IMR-90 (cell line): ENCODE measurements around the gene SRGAP3. TPM values are rescaled to one million over a fixed set of nuclear protein-coding genes. Genes with fewer than 3 reads are reported as not detected.

ENCODE experiments used
- ATAC-seq: fragments of 200-7000 bp; cut with Tn5 transposase; 2 replicates; pipeline ENCODE4 v1.9.1; 2020; ENCODE audit warnings: low read depth, mild to moderate bottlenecking, moderate library complexity
- BruUV-seq: library from RNA; stranded (reverse); fragments of 400-500 nt; replicated peaks from 2 replicates; lab custom pipeline; 2021; lab: Mats Ljungman, UMichigan
- CTCF ChIA-PET: fragments of 300-600 bp; formaldehyde crosslinking; extraction: SDS; loops from one replicate; lab custom pipeline; 2021; ENCODE audit warnings: antibody characterized with exemption; lab: Yijun Ruan, JAX
- POLR2A ChIA-PET: fragments of 300-600 bp; sonication (Branson Sonifier 250); formaldehyde crosslinking; loops from one replicate; lab custom pipeline; 2022; ENCODE audit warnings: antibody characterized with exemption; ENCODE audit not compliant: unreplicated experiment; lab: Charles Lee
- DNase-seq: peaks from one replicate; pipeline ENCODE4 v3.0.0; 2013
- H2AFZ ChIP-seq: replicated peaks from 2 replicates; pipeline ENCODE3; 2013; ENCODE audit warnings: low read length, mild to moderate bottlenecking; ENCODE audit not compliant: poor library complexity
- H2AK5ac ChIP-seq: 2 replicates; pipeline ENCODE4 v1.6.1; 2013; ENCODE audit warnings: low read depth, low read length, inconsistent platforms
- H2AK9ac ChIP-seq: replicated peaks from 2 replicates; pipeline ENCODE3; 2013; ENCODE audit warnings: mild to moderate bottlenecking, low read depth, low read length, moderate library complexity; ENCODE audit not compliant: poor library complexity
- H2BK120ac ChIP-seq: 2 replicates; pipeline ENCODE4 v1.6.1; 2013; ENCODE audit warnings: low read depth, low read length, inconsistent platforms
- H2BK15ac ChIP-seq: 3 replicates; pipeline ENCODE4 v1.6.1; 2013; ENCODE audit warnings: low read depth, low read length, inconsistent platforms
- H2BK20ac ChIP-seq: 2 replicates; pipeline ENCODE4 v1.6.1; 2013; ENCODE audit warnings: low read depth, mild to moderate bottlenecking, inconsistent platforms, low read length, moderate library complexity
- H2BK5ac ChIP-seq: 2 replicates; pipeline ENCODE4 v1.6.1; 2013; ENCODE audit warnings: mild to moderate bottlenecking, low read depth, low read length, inconsistent platforms; ENCODE audit not compliant: poor library complexity, severe bottlenecking
- H3K14ac ChIP-seq: replicated peaks from 2 replicates; pipeline ENCODE4 v1.6.1; 2013; ENCODE audit warnings: low read depth, low read length, inconsistent platforms
- H3K18ac ChIP-seq: 2 replicates; pipeline ENCODE4 v1.6.1; 2013; ENCODE audit warnings: low read depth, low read length, control low read depth
- H3K23ac ChIP-seq: 2 replicates; pipeline ENCODE4 v1.6.1; 2013; ENCODE audit warnings: low read depth, low read length, inconsistent platforms
- H3K27ac ChIP-seq: 2 replicates; pipeline ENCODE4 v1.5.1; 2013; ENCODE audit warnings: mild to moderate bottlenecking, control low read depth, low read length; ENCODE audit not compliant: insufficient read depth
- H3K27me3 ChIP-seq: 2 replicates; pipeline ENCODE4 v1.6.1; 2013; ENCODE audit warnings: low read length; ENCODE audit not compliant: control insufficient read depth, insufficient read depth
- H3K36me3 ChIP-seq: 2 replicates; pipeline ENCODE4 v1.6.1; 2013; ENCODE audit warnings: low read length, mixed read lengths; ENCODE audit not compliant: control insufficient read depth, insufficient read depth
- H3K4ac ChIP-seq: 2 replicates; pipeline ENCODE4 v1.6.1; 2013; ENCODE audit warnings: low read depth, low read length, inconsistent platforms
- H3K4me1 ChIP-seq: 2 replicates; pipeline ENCODE4 v1.6.1; 2013; ENCODE audit warnings: low read length, mixed read lengths; ENCODE audit not compliant: control insufficient read depth, insufficient read depth
- H3K4me2 ChIP-seq: 2 replicates; pipeline ENCODE4 v1.6.1; 2013; ENCODE audit warnings: low read depth, mild to moderate bottlenecking, control low read depth, low read length, moderate library complexity
- H3K4me3 ChIP-seq: 2 replicates; pipeline ENCODE4 v1.5.1; 2013; ENCODE audit warnings: low read depth, mild to moderate bottlenecking, control low read depth, low read length, moderate library complexity; ENCODE audit not compliant: insufficient read depth
- H3K56ac ChIP-seq: 2 replicates; pipeline ENCODE4 v1.6.1; 2013; ENCODE audit warnings: low read length, inconsistent platforms; ENCODE audit not compliant: insufficient read depth; ENCODE audit errors: extremely low read depth
- H3K79me1 ChIP-seq, 2 experiments: 2 replicates each; pipeline ENCODE4 v1.6.1; 2013; ENCODE audit warnings: low read length in 2 of 2, inconsistent platforms in 1 of 2, low read depth in 1 of 2
- H3K9ac ChIP-seq: 2 replicates; pipeline ENCODE4 v1.6.1; 2013; ENCODE audit warnings: low read depth, low read length, control low read depth
- H3K9me1 ChIP-seq: 2 replicates; pipeline ENCODE4 v1.6.1; 2013; ENCODE audit warnings: low read length, inconsistent platforms; ENCODE audit not compliant: insufficient read depth
- H3K9me3 ChIP-seq: 2 replicates; pipeline ENCODE4 v1.6.1; 2013; ENCODE audit warnings: low read length; ENCODE audit not compliant: control insufficient read depth, insufficient read depth
- H4K20me1 ChIP-seq: 2 replicates; pipeline ENCODE4 v1.6.1; 2013; ENCODE audit warnings: low read length, inconsistent platforms; ENCODE audit not compliant: insufficient read depth
- H4K5ac ChIP-seq: 2 replicates; pipeline ENCODE4 v1.6.1; 2013; ENCODE audit warnings: mild to moderate bottlenecking, low read depth, low read length, control low read depth
- H4K8ac ChIP-seq, 2 experiments: 2 replicates each; pipeline ENCODE4 v1.6.1; 2013; ENCODE audit warnings: low read depth in 2 of 2, low read length in 2 of 2, control low read depth in 1 of 2, inconsistent platforms in 1 of 2
- H4K91ac ChIP-seq: 2 replicates; pipeline ENCODE4 v1.6.1; 2013; ENCODE audit warnings: low read depth, low read length, inconsistent platforms; ENCODE audit not compliant: insufficient read depth
- CEBPB ChIP-seq: IDR thresholded peaks from 2 replicates; pipeline ENCODE4 v1.6.1; 2012; ENCODE audit warnings: low read depth, low read length, improper control_type of control experiment
- CHD1 ChIP-seq: IDR thresholded peaks from 2 replicates; pipeline ENCODE4 v1.6.1; 2012; ENCODE audit warnings: low read depth, low read length, improper control_type of control experiment
- FOS ChIP-seq: fragments of 150-350 bp; IDR thresholded peaks from 2 replicates; pipeline ENCODE4 v1.6.1; 2016; ENCODE audit warnings: low read depth, low read length
- MAFK ChIP-seq: IDR thresholded peaks from 2 replicates; pipeline ENCODE4 v1.6.1; 2012; ENCODE audit warnings: low read depth, low read length, improper control_type of control experiment
- MAZ ChIP-seq: IDR thresholded peaks from 2 replicates; pipeline ENCODE4 v1.6.1; 2012; ENCODE audit warnings: low read depth, mild to moderate bottlenecking, low read length, improper control_type of control experiment, moderate library complexity, borderline replicate concordance
- MXI1 ChIP-seq: IDR thresholded peaks from 2 replicates; pipeline ENCODE4 v1.6.1; 2012; ENCODE audit warnings: low read depth, mild to moderate bottlenecking, low read length, moderate library complexity, borderline replicate concordance
- NFE2L2 ChIP-seq: fragments of 150-350 bp; IDR thresholded peaks from 2 replicates; pipeline ENCODE4 v1.6.1; 2016; ENCODE audit warnings: low read depth, mild to moderate bottlenecking, low read length
- POLR2A ChIP-seq: IDR thresholded peaks from 2 replicates; pipeline ENCODE4 v1.6.1; 2012; ENCODE audit warnings: mild to moderate bottlenecking, low read depth, low read length
- RAD21 ChIP-seq: IDR thresholded peaks from 2 replicates; pipeline ENCODE4 v1.6.1; 2012; ENCODE audit warnings: low read length, improper control_type of control experiment
- RFX5 ChIP-seq: IDR thresholded peaks from 2 replicates; pipeline ENCODE4 v1.8.0; 2012; ENCODE audit warnings: low read depth, mild to moderate bottlenecking, low read length, moderate library complexity
- SMC3 ChIP-seq: fragments of 150-350 bp; IDR thresholded peaks from 2 replicates; pipeline ENCODE4 v1.6.1; 2016; ENCODE audit warnings: low read depth, mild to moderate bottlenecking, antibody characterized with exemption, low read length, moderate library complexity
- WGBS, 2 experiments: methylation state at CpG; one replicate each; pipeline versions ENCODE4 v1.1.5 to v1.1.7; 2013; ENCODE audit warnings: missing lambda C conversion rate in 2 of 2; ENCODE audit not compliant: insufficient read length in 1 of 2; ENCODE audit errors: extremely low coverage in 2 of 2; 5-methylcytosine and 5-hydroxymethylcytosine counted together
- dilution Hi-C: fragments of 300-500 bp; cut with HindIII; formaldehyde crosslinking; loops from one replicate; pipeline ENCODE4 v1.14.3; 2018; ENCODE audit warnings: low sequenced_read_pairs; ENCODE audit not compliant: unreplicated experiment
- in situ Hi-C: fragments of 300-500 bp; cut with MboI; formaldehyde crosslinking; loops from 3 replicates; pipeline ENCODE4 v1.14.3; 2019; ENCODE audit warnings: low sequenced_read_pairs, inconsistent platforms, mixed read lengths
- intact Hi-C: fragments of 100-400 bp; cut with micrococcal nuclease; formaldehyde crosslinking; loops from 2 replicates; pipeline ENCODE4 v1.10.0; 2022
- polyA plus RNA-seq, 3 experiments: library from polyadenylated mRNA; depleted of rRNA; stranded (reverse); fragments of >200 nt; gene quantifications; 2 replicates each; pipeline ENCODE4 v1.2.3, GENCODE V29; 2012; ENCODE audit warnings: low replicate concordance in 1 of 3
- total RNA-seq: library from RNA; depleted of rRNA; stranded (reverse); fragments of >200 nt; gene quantifications from 2 replicates; pipeline ENCODE4 v1.2.3, GENCODE V29; 2012
- TF ChIP-seq, protein P1 (sequence below): fragments of 150-350 bp; IDR thresholded peaks from 2 replicates; pipeline ENCODE4 v1.6.1; 2016; ENCODE audit warnings: low read depth, mild to moderate bottlenecking, low read length, moderate library complexity, borderline replicate concordance
- TF ChIP-seq, protein P2 (sequence below): conservative IDR thresholded peaks from 2 replicates; pipeline ENCODE4 v1.5.1; 2012; ENCODE audit warnings: mild to moderate bottlenecking, low read depth, low read length, improper control_type of control experiment
- TF ChIP-seq, protein P3 (sequence below): fragments of 150-350 bp; IDR thresholded peaks from 2 replicates; pipeline ENCODE4 v1.6.1; 2017; ENCODE audit warnings: mild to moderate bottlenecking, antibody characterized with exemption, low read length, low read depth

Gene SRGAP3
- total and polyA plus RNA-seq, 2 of the 4 experiments (the other 2 are of a cell fraction): 0.68 to 1.4 TPM

DNA sequence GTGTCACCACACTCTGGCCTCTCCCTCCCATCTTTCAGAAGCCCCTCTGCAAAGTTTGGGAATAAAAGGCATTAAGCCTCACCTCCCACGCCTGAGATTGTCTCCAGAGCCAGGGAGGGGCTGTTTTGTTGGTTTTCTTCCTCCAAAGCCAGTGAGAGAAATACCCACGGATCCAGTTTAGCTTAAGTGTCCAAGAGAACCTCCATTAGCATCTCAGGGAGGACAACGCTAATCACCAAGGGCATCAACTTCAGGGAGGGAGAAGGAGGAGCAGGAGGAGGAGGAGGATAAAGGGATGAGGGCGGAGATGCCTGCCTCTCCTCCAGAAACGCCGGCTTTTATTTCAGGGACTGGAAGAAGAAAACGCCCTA, 101.6 kb downstream of the SRGAP3 start:
- H3K9me1 ChIP-seq: no peaks in the 10 kb centered on the region
- no peaks in the 10 kb centered on the region for H4K20me1 ChIP-seq
- H3K27me3 ChIP-seq: peaks cover 1% of the 10 kb centered on the region
- H3K4ac ChIP-seq: no peak overlapping the region
- H4K5ac ChIP-seq: no peak overlapping the region
- H3K4me2 ChIP-seq: no peak overlapping the region
- no peak overlapping the region for H4K8ac ChIP-seq
- WGBS, 2 experiments: no CpG with 5 or more reads among the region's 7 CpGs
- H3K9me3 ChIP-seq: peaks cover 4% of the 10 kb centered on the region
- ATAC-seq: no peak
- H2BK5ac ChIP-seq: no peak overlapping the region
- TF ChIP-seq CHD1: no peak
- no peak for TF ChIP-seq MXI1
- TF ChIP-seq MAZ: no peak
- TF ChIP-seq, protein P1, sequence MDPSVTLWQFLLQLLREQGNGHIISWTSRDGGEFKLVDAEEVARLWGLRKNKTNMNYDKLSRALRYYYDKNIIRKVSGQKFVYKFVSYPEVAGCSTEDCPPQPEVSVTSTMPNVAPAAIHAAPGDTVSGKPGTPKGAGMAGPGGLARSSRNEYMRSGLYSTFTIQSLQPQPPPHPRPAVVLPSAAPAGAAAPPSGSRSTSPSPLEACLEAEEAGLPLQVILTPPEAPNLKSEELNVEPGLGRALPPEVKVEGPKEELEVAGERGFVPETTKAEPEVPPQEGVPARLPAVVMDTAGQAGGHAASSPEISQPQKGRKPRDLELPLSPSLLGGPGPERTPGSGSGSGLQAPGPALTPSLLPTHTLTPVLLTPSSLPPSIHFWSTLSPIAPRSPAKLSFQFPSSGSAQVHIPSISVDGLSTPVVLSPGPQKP: no peak
- TF ChIP-seq, protein P2, sequence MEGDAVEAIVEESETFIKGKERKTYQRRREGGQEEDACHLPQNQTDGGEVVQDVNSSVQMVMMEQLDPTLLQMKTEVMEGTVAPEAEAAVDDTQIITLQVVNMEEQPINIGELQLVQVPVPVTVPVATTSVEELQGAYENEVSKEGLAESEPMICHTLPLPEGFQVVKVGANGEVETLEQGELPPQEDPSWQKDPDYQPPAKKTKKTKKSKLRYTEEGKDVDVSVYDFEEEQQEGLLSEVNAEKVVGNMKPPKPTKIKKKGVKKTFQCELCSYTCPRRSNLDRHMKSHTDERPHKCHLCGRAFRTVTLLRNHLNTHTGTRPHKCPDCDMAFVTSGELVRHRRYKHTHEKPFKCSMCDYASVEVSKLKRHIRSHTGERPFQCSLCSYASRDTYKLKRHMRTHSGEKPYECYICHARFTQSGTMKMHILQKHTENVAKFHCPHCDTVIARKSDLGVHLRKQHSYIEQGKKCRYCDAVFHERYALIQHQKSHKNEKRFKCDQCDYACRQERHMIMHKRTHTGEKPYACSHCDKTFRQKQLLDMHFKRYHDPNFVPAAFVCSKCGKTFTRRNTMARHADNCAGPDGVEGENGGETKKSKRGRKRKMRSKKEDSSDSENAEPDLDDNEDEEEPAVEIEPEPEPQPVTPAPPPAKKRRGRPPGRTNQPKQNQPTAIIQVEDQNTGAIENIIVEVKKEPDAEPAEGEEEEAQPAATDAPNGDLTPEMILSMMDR: no peak
- no peak for TF ChIP-seq FOS
- TF ChIP-seq CEBPB: no peak
- TF ChIP-seq, protein P3, sequence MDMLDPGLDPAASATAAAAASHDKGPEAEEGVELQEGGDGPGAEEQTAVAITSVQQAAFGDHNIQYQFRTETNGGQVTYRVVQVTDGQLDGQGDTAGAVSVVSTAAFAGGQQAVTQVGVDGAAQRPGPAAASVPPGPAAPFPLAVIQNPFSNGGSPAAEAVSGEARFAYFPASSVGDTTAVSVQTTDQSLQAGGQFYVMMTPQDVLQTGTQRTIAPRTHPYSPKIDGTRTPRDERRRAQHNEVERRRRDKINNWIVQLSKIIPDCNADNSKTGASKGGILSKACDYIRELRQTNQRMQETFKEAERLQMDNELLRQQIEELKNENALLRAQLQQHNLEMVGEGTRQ: no peak
- no peak for TF ChIP-seq MAFK
- no peak for TF ChIP-seq RFX5
- TF ChIP-seq RAD21: no peak
- TF ChIP-seq POLR2A: no peak
- TF ChIP-seq NFE2L2: no peak
- TF ChIP-seq SMC3: no peak
- no peaks in the 10 kb centered on the region for H3K79me1 ChIP-seq
- no peak overlapping the region for H3K14ac ChIP-seq
- H2AFZ ChIP-seq: no peak overlapping the region
- intact Hi-C loops (no loop called here), in situ Hi-C loops (no loop called here), dilution Hi-C loops (no loop called here)
- no peak overlapping the region for H2BK15ac ChIP-seq
- no TSS peak for BruUV-seq
- no peak overlapping the region for H3K56ac ChIP-seq
- DNase-seq: no peak
- H3K9ac ChIP-seq: no peak overlapping the region
- no peaks in the 10 kb centered on the region for H3K4me1 ChIP-seq
- H3K36me3 ChIP-seq: no peaks in the 10 kb centered on the region
- H2AK5ac ChIP-seq: no peak overlapping the region
- no peak overlapping the region for H3K18ac ChIP-seq
- H3K23ac ChIP-seq: no peak overlapping the region
- ChIA-PET CTCF (no interaction called here), POLR2A (no interaction called here)
- no peak overlapping the region for H3K4me3 ChIP-seq
- no peak overlapping the region for H2AK9ac ChIP-seq
- H3K27ac ChIP-seq: no peak overlapping the region
- no peak overlapping the region for H4K91ac ChIP-seq
- no peak overlapping the region for H2BK120ac ChIP-seq
- no peak overlapping the region for H2BK20ac ChIP-seq
